Loucy (cell line): ENCODE measurements around the gene LVRN.
A peak's percentile ranks its signal among the peaks of the same experiment; 100 is the strongest.

Experiments
- H2AFZ ChIP-seq: fragments of 200-600 bp; sonication (generic); 2 replicates; pipeline ENCODE4 v1.6.0; 2016; ENCODE audit warnings: antibody characterized with exemption, mild to moderate bottlenecking, low read length, moderate library complexity
- H3F3A ChIP-seq: fragments of 200-600 bp; 2 replicates; pipeline ENCODE4 v1.6.0; 2016; ENCODE audit warnings: antibody characterized with exemption, low read depth, mild to moderate bottlenecking
- H3K27me3 ChIP-seq: fragments of 200-600 bp; sonication (generic); 2 replicates; pipeline ENCODE4 v1.6.1; 2014; ENCODE audit warnings: low read length, mild to moderate bottlenecking; ENCODE audit not compliant: insufficient read depth, poor library complexity, severe bottlenecking
- H3K36me3 ChIP-seq: fragments of 200-600 bp; sonication (generic); 2 replicates; pipeline ENCODE4 v1.6.1; 2016; ENCODE audit warnings: low read length; ENCODE audit not compliant: insufficient read depth
- H3K4me1 ChIP-seq: fragments of 200-600 bp; sonication (generic); 2 replicates; pipeline ENCODE4 v1.5.1; 2014; ENCODE audit warnings: low read length, mild to moderate bottlenecking; ENCODE audit not compliant: insufficient read depth, poor library complexity, severe bottlenecking
- H3K4me2 ChIP-seq: fragments of 200-600 bp; sonication (generic); 2 replicates; pipeline ENCODE4 v1.6.0; 2014; ENCODE audit warnings: antibody characterized with exemption, low read length, low read depth, mild to moderate bottlenecking; ENCODE audit not compliant: poor library complexity, severe bottlenecking
- H3K4me3 ChIP-seq: fragments of 200-600 bp; sonication (generic); 2 replicates; pipeline ENCODE4 v1.5.1; 2014; ENCODE audit warnings: low read length, mild to moderate bottlenecking, mixed read lengths; ENCODE audit not compliant: poor library complexity, severe bottlenecking
- H3K79me2 ChIP-seq: fragments of 200-600 bp; sonication (generic); 2 replicates; pipeline ENCODE4 v1.6.1; 2014; ENCODE audit warnings: low read length; ENCODE audit not compliant: insufficient read depth
- H3K9ac ChIP-seq: fragments of 200-600 bp; sonication (generic); 2 replicates; pipeline ENCODE4 v1.6.0; 2014; ENCODE audit warnings: mild to moderate bottlenecking, low read depth, low read length, moderate library complexity; ENCODE audit not compliant: poor library complexity, severe bottlenecking
- H3K9me2 ChIP-seq: fragments of 200-600 bp; sonication (generic); replicated peaks from 2 replicates; pipeline ENCODE4 v1.6.1; 2016; ENCODE audit warnings: low read depth, low read length, mixed read lengths
- H3K9me3 ChIP-seq: fragments of 200-600 bp; sonication (generic); 2 replicates; pipeline ENCODE4 v1.6.1; 2014; ENCODE audit warnings: mild to moderate bottlenecking, antibody characterized with exemption, low read length, low read depth; ENCODE audit not compliant: insufficient read depth
- H4K20me1 ChIP-seq: fragments of 200-600 bp; sonication (generic); 2 replicates; pipeline ENCODE4 v1.6.0; 2014; ENCODE audit warnings: antibody characterized with exemption, low read length, mild to moderate bottlenecking; ENCODE audit not compliant: insufficient read depth, poor library complexity, severe bottlenecking
- EZH2phosphoT487 ChIP-seq: fragments of 200-600 bp; IDR thresholded peaks from 2 replicates; pipeline ENCODE4 v1.6.1; 2018; ENCODE audit warnings: antibody characterized with exemption, mild to moderate bottlenecking, moderate library complexity, borderline replicate concordance
- TF ChIP-seq, protein P1 (sequence below): fragments of 200-600 bp; sonication (generic); conservative IDR thresholded peaks from 2 replicates; pipeline ENCODE4 v1.5.1; 2014; ENCODE audit warnings: mild to moderate bottlenecking, antibody characterized with exemption, low read length

The LVRN gene

DNA sequence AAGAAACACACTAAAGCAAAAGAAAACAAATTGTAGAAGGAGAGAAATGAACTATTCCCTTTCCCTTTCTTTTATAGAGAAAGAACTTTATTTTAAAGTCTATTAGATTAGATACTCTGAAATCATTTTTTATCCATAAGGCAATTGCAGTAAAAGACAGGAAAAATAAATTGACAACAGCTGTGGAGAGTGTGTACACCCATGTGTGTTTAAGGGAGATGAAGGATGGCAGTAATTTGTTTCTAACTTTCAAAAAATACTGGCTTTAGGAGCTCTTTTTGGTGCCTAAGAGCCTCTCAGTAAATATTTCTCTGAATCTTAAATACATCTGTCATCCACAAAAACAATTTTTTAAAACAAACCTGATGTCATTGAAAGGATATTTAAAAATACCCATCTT lies 51.7 kb downstream of the LVRN start:
- H3K4me2 ChIP-seq = no peak overlapping the region
- H3K4me3 ChIP-seq = no peak overlapping the region
- H4K20me1 ChIP-seq = no peaks in the 10 kb centered on the region
- H3K9ac ChIP-seq = no peak overlapping the region
- H3K9me2 ChIP-seq = no peaks in the 10 kb centered on the region
- H2AFZ ChIP-seq = no peak overlapping the region
- no peaks in the 10 kb centered on the region for H3K9me3 ChIP-seq
- H3K4me1 ChIP-seq = no peaks in the 10 kb centered on the region
- TF ChIP-seq, protein P1, sequence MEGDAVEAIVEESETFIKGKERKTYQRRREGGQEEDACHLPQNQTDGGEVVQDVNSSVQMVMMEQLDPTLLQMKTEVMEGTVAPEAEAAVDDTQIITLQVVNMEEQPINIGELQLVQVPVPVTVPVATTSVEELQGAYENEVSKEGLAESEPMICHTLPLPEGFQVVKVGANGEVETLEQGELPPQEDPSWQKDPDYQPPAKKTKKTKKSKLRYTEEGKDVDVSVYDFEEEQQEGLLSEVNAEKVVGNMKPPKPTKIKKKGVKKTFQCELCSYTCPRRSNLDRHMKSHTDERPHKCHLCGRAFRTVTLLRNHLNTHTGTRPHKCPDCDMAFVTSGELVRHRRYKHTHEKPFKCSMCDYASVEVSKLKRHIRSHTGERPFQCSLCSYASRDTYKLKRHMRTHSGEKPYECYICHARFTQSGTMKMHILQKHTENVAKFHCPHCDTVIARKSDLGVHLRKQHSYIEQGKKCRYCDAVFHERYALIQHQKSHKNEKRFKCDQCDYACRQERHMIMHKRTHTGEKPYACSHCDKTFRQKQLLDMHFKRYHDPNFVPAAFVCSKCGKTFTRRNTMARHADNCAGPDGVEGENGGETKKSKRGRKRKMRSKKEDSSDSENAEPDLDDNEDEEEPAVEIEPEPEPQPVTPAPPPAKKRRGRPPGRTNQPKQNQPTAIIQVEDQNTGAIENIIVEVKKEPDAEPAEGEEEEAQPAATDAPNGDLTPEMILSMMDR = no peak
- no peak for TF ChIP-seq EZH2phosphoT487
- H3F3A ChIP-seq = no peaks in the 10 kb centered on the region
- no peaks in the 10 kb centered on the region for H3K79me2 ChIP-seq
- no peaks in the 10 kb centered on the region for H3K36me3 ChIP-seq
- no peaks in the 10 kb centered on the region for H3K27me3 ChIP-seq

DNA sequence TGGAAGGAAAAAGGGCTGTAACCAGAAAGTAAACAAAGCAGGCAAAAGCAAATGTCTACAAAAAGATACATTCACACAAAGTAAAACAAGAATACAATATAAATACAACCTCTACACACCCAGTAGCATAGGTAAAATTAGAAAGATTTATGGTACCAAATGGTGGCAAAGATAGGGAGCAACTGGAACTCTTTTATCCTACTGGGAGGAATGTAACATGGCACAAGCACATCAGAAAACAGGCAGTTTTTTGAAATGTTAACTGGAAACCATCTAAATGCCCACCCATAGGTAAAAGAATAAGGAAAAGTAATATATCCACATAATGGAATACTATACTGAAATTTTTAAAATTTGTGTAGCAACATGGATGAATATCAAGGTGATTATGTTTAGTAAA lies 61.3 kb downstream of the LVRN start:
- Histone ChIP-seq H3K9me2 (no peaks in the 10 kb centered on the region), H3K4me1 (no peaks in the 10 kb centered on the region), H3K4me2 (no peak overlapping the region), H3K9ac (no peak overlapping the region), H3F3A (no peaks in the 10 kb centered on the region), H3K27me3 (no peaks in the 10 kb centered on the region), H4K20me1 (no peaks in the 10 kb centered on the region), H3K9me3 (no peaks in the 10 kb centered on the region), H3K4me3 (no peak overlapping the region), H3K79me2 (no peaks in the 10 kb centered on the region), H3K36me3 (no peaks in the 10 kb centered on the region), H2AFZ (0 out of 2 replicates have a peak overlapping the region, but pooled peaks have one; percentile 36)
- TF ChIP-seq, protein P1 = no peak
- TF ChIP-seq EZH2phosphoT487 = no peak

DNA sequence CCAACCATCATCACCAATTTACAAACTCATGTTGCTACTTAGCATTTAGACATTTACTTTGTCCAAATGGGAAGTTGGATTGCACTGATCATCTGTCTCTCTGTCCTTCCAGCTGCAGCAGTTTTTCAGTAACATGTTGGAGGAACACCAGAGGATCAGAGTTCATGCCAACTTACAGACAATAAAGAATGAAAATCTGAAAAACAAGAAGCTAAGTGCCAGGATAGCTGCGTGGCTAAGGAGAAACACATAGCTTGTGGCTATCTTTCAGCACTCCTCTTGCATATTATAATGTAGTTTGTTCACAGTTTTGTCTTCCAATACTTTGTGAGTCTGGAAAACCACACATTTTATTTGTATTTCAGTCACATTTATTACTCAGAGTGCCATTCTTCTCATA lies 63.6 kb downstream of the LVRN start:
- Histone ChIP-seq H3K9me2 (no peaks in the 10 kb centered on the region), H3K4me1 (no peaks in the 10 kb centered on the region), H3K9me3 (no peaks in the 10 kb centered on the region), H3K4me2 (no peak overlapping the region), H3K4me3 (no peak overlapping the region), H3K36me3 (no peaks in the 10 kb centered on the region), H3K79me2 (no peaks in the 10 kb centered on the region), H3K27me3 (no peaks in the 10 kb centered on the region), H4K20me1 (no peaks in the 10 kb centered on the region), H2AFZ (no peak overlapping the region), H3F3A (no peaks in the 10 kb centered on the region), H3K9ac (no peak overlapping the region)
- TF ChIP-seq, protein P1 = no peak
- no peak for TF ChIP-seq EZH2phosphoT487
